SU-DHL-6 (cell line): ENCODE measurements around the gene NTMT1.

ENCODE experiments used
- EZH2phosphoT487 ChIP-seq: fragments of 200-600 bp; sonication (generic), shearing (Covaris generic); conservative IDR thresholded peaks from 2 replicates; pipeline ENCODE4 v1.6.1; 2018; ENCODE audit warnings: mild to moderate bottlenecking, antibody characterized with exemption, low read length, moderate library complexity, mixed read lengths
- TF ChIP-seq, protein P1 (sequence below): fragments of 200-600 bp; sonication (generic); IDR thresholded peaks from one replicate; pipeline ENCODE4 v1.5.1; 2017; ENCODE audit warnings: antibody characterized with exemption, mild to moderate bottlenecking, low read length, moderate library complexity; ENCODE audit not compliant: insufficient read depth, poor library complexity, severe bottlenecking

DNA sequence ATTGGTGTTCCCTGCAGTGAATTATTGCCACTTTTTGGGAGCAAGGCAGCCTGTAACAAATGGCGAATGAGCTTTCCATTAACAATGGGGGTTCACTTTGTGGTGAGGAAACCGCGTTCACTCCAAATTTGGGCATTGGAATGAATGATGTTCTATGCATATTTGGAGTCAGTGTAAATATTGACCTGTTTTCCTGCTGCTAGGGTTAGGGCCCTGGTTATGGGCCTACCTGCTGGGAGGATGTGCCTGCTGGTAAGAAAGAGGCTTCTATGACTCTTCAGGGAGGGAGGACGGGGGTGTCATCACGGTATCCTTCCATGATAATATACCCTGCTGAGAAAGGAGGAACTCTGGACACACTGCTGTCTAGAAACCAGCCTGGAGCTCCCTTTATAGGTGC lies 34.0 kb upstream of the NTMT1 start:
- TF ChIP-seq, protein P1, sequence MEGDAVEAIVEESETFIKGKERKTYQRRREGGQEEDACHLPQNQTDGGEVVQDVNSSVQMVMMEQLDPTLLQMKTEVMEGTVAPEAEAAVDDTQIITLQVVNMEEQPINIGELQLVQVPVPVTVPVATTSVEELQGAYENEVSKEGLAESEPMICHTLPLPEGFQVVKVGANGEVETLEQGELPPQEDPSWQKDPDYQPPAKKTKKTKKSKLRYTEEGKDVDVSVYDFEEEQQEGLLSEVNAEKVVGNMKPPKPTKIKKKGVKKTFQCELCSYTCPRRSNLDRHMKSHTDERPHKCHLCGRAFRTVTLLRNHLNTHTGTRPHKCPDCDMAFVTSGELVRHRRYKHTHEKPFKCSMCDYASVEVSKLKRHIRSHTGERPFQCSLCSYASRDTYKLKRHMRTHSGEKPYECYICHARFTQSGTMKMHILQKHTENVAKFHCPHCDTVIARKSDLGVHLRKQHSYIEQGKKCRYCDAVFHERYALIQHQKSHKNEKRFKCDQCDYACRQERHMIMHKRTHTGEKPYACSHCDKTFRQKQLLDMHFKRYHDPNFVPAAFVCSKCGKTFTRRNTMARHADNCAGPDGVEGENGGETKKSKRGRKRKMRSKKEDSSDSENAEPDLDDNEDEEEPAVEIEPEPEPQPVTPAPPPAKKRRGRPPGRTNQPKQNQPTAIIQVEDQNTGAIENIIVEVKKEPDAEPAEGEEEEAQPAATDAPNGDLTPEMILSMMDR, result no peak
- TF ChIP-seq EZH2phosphoT487, result no peak
